HCT116 (cell line): ENCODE data around the gene MYO1E. TPM values are rescaled to one million over a fixed set of nuclear protein-coding genes. Genes with fewer than 3 reads are reported as not detected.

Experiments used
- ATAC-seq: fragments of 200-7000 bp; cut with Tn5 transposase; 2 replicates; pipeline ENCODE4 v1.9.1; 2020; ENCODE audit warnings: mild to moderate bottlenecking, moderate library complexity
- BruUV-seq: library from RNA; stranded (reverse); fragments of 400-500 nt; replicated peaks from 2 replicates; lab custom pipeline; 2021; lab: Mats Ljungman, UMichigan
- CTCF ChIA-PET: fragments of 300-600 bp; sonication (Branson Sonifier 250); formaldehyde crosslinking; loops from one replicate; lab custom pipeline; 2021; ENCODE audit warnings: antibody characterized with exemption; lab: Charles Lee
- POLR2A ChIA-PET: fragments of 300-600, 350-600 bp; sonication (Branson Sonifier 250); formaldehyde crosslinking; loops from one replicate; lab custom pipeline; 2021; ENCODE audit warnings: antibody characterized with exemption; lab: Charles Lee
- RAD21 ChIA-PET, 2 experiments: fragments of 300-600 bp; sonication (Branson Sonifier 250); formaldehyde crosslinking; loops; one replicate each; lab custom pipeline; 2023; ENCODE audit warnings: low total read pairs in 2 of 2; ENCODE audit not compliant: uncharacterized antibody in 2 of 2, unreplicated experiment in 2 of 2, low non-redundant PET in 1 of 2; lab: Charles Lee
- DNase-seq: peaks from one replicate; pipeline ENCODE4 v3.0.0-alpha.2; 2010; ENCODE audit warnings: low read depth, low spot score
- H2AFZ ChIP-seq: fragments of 200-600 bp; shearing (Covaris generic), sonication (generic); 2 replicates; pipeline ENCODE4 v1.6.1; 2017; ENCODE audit warnings: low read depth, mixed run types, mixed read lengths, antibody characterized with exemption, low read length; ENCODE audit not compliant: poor library complexity, severe bottlenecking
- H3K27ac ChIP-seq: 2 replicates; pipeline ENCODE4 v1.5.1; 2012; ENCODE audit warnings: low read depth, low read length
- H3K27me3 ChIP-seq: fragments of 200-600 bp; sonication (generic); 2 replicates; pipeline ENCODE4 v1.6.1; 2016; ENCODE audit warnings: mixed run types, low read length, mixed read lengths; ENCODE audit not compliant: insufficient read depth
- H3K36me3 ChIP-seq, 2 experiments: fragments of 200-500 bp in 1 of 2; fragments of 200-600 bp in 1 of 2; sonication (Bioruptor generic) in 1 of 2; sonication (generic) in 1 of 2; 2 replicates each; pipeline versions ENCODE4 v1.5.1 to v1.6.1; 2014 to 2016; ENCODE audit warnings: low read length in 2 of 2, inconsistent platforms in 1 of 2, mixed read lengths in 1 of 2, mixed run types in 1 of 2; ENCODE audit not compliant: insufficient read depth in 2 of 2, control insufficient read depth in 1 of 2
- H3K4me1 ChIP-seq, 2 experiments: fragments of 200-600 bp in 1 of 2; sonication (generic) in 1 of 2; 2 replicates each; pipeline versions ENCODE4 v1.5.1 to v1.6.1; 2012 to 2017; ENCODE audit warnings: low read length in 2 of 2, inconsistent platforms in 1 of 2, mild to moderate bottlenecking in 1 of 2, mixed read lengths in 1 of 2, mixed run types in 1 of 2, moderate library complexity in 1 of 2; ENCODE audit not compliant: insufficient read depth in 2 of 2, control insufficient read depth in 1 of 2
- H3K4me2 ChIP-seq: fragments of 200-600 bp; sonication (generic); 2 replicates; pipeline ENCODE4 v1.6.1; 2017; ENCODE audit warnings: mixed run types, low read length, mixed read lengths
- H3K4me3 ChIP-seq, 2 experiments: fragments of 200-600 bp in 1 of 2; sonication (generic) in 1 of 2; replicated peaks in 1 of 2; 2 replicates each; pipeline ENCODE4 v1.5.1; 2011 to 2016; ENCODE audit warnings: low read length in 2 of 2, control low read depth in 1 of 2, low read depth in 1 of 2, mild to moderate bottlenecking in 1 of 2, mixed read lengths in 1 of 2, mixed run types in 1 of 2
- H3K79me2 ChIP-seq: fragments of 200-600 bp; sonication (generic); 2 replicates; pipeline ENCODE4 v1.6.1; 2017; ENCODE audit warnings: mild to moderate bottlenecking, mixed run types, low read length, moderate library complexity, mixed read lengths; ENCODE audit not compliant: insufficient read depth
- H3K9ac ChIP-seq: fragments of 200-600 bp; sonication (generic); 2 replicates; pipeline ENCODE4 v1.6.1; 2016; ENCODE audit warnings: low read length, mixed read lengths
- H3K9me2 ChIP-seq: fragments of 200-600 bp; sonication (generic), shearing (Covaris generic); 2 replicates; pipeline ENCODE4 v1.6.1; 2017; ENCODE audit warnings: mixed run types, mild to moderate bottlenecking, moderate library complexity; ENCODE audit not compliant: insufficient read depth
- H3K9me3 ChIP-seq, 2 experiments: fragments of 200-500 bp in 1 of 2; fragments of 200-600 bp in 1 of 2; sonication (Bioruptor generic) in 1 of 2; sonication (generic) in 1 of 2; 2 replicates each; pipeline ENCODE4 v1.6.1; 2014 to 2017; ENCODE audit warnings: low read length in 2 of 2, mixed read lengths in 2 of 2, inconsistent platforms in 1 of 2, low read depth in 1 of 2, mild to moderate bottlenecking in 1 of 2, mixed run types in 1 of 2, moderate library complexity in 1 of 2; ENCODE audit not compliant: control insufficient read depth in 1 of 2, insufficient read depth in 1 of 2
- H4K20me1 ChIP-seq: fragments of 200-600 bp; sonication (generic), shearing (Covaris generic); 2 replicates; pipeline ENCODE4 v1.6.1; 2017; ENCODE audit warnings: mixed run types, mild to moderate bottlenecking, moderate library complexity; ENCODE audit not compliant: insufficient read depth
- CEBPB ChIP-seq: IDR thresholded peaks from 2 replicates; pipeline ENCODE4 v1.6.1; 2012; ENCODE audit warnings: low read depth
- EGR1 ChIP-seq: IDR thresholded peaks from 2 replicates; pipeline ENCODE4 v1.6.1; 2012; ENCODE audit warnings: low read depth
- ELF1 ChIP-seq: IDR thresholded peaks from 2 replicates; pipeline ENCODE4 v1.6.1; 2012; ENCODE audit warnings: low read depth, borderline replicate concordance
- EZH2 ChIP-seq: fragments of 200-600 bp; sonication (generic); IDR thresholded peaks from 2 replicates; pipeline ENCODE4 v1.6.1; 2017; ENCODE audit warnings: antibody characterized with exemption, mixed run types
- EZH2phosphoT487 ChIP-seq: fragments of 200-600 bp; IDR thresholded peaks from 2 replicates; pipeline ENCODE4 v1.6.1; 2018; ENCODE audit warnings: antibody characterized with exemption, borderline replicate concordance
- POLR2A ChIP-seq: IDR thresholded peaks from 2 replicates; pipeline ENCODE4 v1.7.0; 2011; ENCODE audit warnings: borderline replicate concordance; ENCODE audit not compliant: insufficient read depth, insufficient read length; ENCODE audit errors: extremely low read depth
- SIN3A ChIP-seq: IDR thresholded peaks from 2 replicates; pipeline ENCODE4 v1.6.1; 2012; ENCODE audit warnings: low read depth
- YY1 ChIP-seq: IDR thresholded peaks from 2 replicates; pipeline ENCODE4 v1.6.1; 2011; ENCODE audit warnings: low read length, low read depth, moderate library complexity, mild to moderate bottlenecking; ENCODE audit not compliant: insufficient replicate concordance; ENCODE audit errors: extremely low read depth
- ZFX ChIP-seq: fragments of 450-650 bp; IDR thresholded peaks from 2 replicates; pipeline ENCODE4 v1.6.1; 2017
- ZNF274 ChIP-seq: fragments of 200-500 bp; sonication (Bioruptor generic); IDR thresholded peaks from 2 replicates; pipeline ENCODE4 v1.6.1; 2014; ENCODE audit warnings: mild to moderate bottlenecking, low read depth, low read length, inconsistent platforms
- intact Hi-C: fragments of 100-400 bp; cut with micrococcal nuclease; formaldehyde crosslinking; loops from 2 replicates; pipeline ENCODE4 v1.10.0; 2022
- total RNA-seq: library from RNA; stranded (reverse); gene quantifications from one replicate; pipeline ENCODE4 v1.2.1, GENCODE V29; 2021; ENCODE audit not compliant: unreplicated experiment
- TF ChIP-seq, protein P1 (sequence below): IDR thresholded peaks from 2 replicates; pipeline ENCODE4 v1.6.1; 2012; ENCODE audit warnings: low read depth
- TF ChIP-seq, protein P2 (sequence below): IDR thresholded peaks from 2 replicates; pipeline ENCODE4 v1.6.1; 2012
- TF ChIP-seq, protein P3 (sequence below), 3 experiments: fragments of 200-600 bp in 1 of 3; sonication (generic) in 1 of 3; IDR thresholded peaks in 2 of 3; conservative IDR thresholded peaks in 1 of 3; 2 replicates each; pipeline ENCODE4 v1.5.1; 2012 to 2017; ENCODE audit warnings: low read depth in 2 of 3, low read length in 2 of 3, antibody characterized with exemption in 1 of 3, borderline replicate concordance in 1 of 3, control low read depth in 1 of 3, mild to moderate bottlenecking in 1 of 3, mixed read lengths in 1 of 3, mixed run types in 1 of 3, moderate library complexity in 1 of 3; ENCODE audit not compliant: insufficient read depth in 1 of 3

The MYO1E gene
- total RNA-seq, 1 experiment from 2014 or later = 182 TPM

DNA sequence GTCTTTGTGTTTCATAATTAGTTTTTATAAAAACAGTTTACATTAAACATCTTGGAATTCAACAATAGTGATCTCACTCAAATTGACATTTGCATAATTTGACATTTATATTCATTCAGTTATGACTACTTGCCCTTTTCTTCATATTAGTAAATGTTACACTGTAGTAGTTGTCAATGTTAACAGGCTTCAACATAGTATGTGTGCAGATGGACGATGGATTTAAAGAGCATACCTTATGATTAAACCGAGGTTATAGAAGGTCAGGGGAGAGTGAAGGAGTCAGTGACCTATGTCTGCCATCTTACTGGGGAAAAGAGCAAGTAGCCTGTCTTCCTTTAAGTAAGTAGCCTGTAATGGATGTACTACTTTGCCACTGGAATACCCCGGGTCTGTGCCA is 276.2 kb downstream of the MYO1E start:
- CTCF ChIA-PET = no interaction called here
- RAD21 ChIA-PET = no interaction called here
- POLR2A ChIA-PET = interaction anchor here (0.7 kb wide), 1 partner anchor 10 kb away, joined by 3 read pairs; no protein-coding TSS in a partner anchor

More for the DNA sequence above, 276.2 kb downstream of the MYO1E start:
- Histone ChIP-seq H3K4me3 (no peak overlapping the region), H2AFZ (no peak overlapping the region), H3K9me2 (no peaks in the 10 kb centered on the region), H3K9me3 (no peaks in the 10 kb centered on the region), H4K20me1 (peaks cover 2% of the 10 kb centered on the region; the same call in 1 of the 2 replicates), H3K27me3 (no peaks in the 10 kb centered on the region), H3K27ac (no peak overlapping the region), H3K9ac (no peak overlapping the region), H3K79me2 (no peaks in the 10 kb centered on the region), H3K4me2 (no peak overlapping the region), H3K4me1 (no peaks in the 10 kb centered on the region), H3K36me3 (peaks cover 18 to 29% of the 10 kb centered on the region in 2 experiments)
- no peak for ATAC-seq
- intact Hi-C loops = no loop called here
- no peak for DNase-seq
- TF ChIP-seq ELF1 = no peak
- TF ChIP-seq, protein P1, sequence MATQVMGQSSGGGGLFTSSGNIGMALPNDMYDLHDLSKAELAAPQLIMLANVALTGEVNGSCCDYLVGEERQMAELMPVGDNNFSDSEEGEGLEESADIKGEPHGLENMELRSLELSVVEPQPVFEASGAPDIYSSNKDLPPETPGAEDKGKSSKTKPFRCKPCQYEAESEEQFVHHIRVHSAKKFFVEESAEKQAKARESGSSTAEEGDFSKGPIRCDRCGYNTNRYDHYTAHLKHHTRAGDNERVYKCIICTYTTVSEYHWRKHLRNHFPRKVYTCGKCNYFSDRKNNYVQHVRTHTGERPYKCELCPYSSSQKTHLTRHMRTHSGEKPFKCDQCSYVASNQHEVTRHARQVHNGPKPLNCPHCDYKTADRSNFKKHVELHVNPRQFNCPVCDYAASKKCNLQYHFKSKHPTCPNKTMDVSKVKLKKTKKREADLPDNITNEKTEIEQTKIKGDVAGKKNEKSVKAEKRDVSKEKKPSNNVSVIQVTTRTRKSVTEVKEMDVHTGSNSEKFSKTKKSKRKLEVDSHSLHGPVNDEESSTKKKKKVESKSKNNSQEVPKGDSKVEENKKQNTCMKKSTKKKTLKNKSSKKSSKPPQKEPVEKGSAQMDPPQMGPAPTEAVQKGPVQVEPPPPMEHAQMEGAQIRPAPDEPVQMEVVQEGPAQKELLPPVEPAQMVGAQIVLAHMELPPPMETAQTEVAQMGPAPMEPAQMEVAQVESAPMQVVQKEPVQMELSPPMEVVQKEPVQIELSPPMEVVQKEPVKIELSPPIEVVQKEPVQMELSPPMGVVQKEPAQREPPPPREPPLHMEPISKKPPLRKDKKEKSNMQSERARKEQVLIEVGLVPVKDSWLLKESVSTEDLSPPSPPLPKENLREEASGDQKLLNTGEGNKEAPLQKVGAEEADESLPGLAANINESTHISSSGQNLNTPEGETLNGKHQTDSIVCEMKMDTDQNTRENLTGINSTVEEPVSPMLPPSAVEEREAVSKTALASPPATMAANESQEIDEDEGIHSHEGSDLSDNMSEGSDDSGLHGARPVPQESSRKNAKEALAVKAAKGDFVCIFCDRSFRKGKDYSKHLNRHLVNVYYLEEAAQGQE = no peak
- no peak for TF ChIP-seq ZFX
- TF ChIP-seq CEBPB = no peak
- TF ChIP-seq EGR1 = no peak
- TF ChIP-seq, protein P2, sequence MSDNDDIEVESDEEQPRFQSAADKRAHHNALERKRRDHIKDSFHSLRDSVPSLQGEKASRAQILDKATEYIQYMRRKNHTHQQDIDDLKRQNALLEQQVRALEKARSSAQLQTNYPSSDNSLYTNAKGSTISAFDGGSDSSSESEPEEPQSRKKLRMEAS = no peak
- no peak for TF ChIP-seq SIN3A
- no peak for TF ChIP-seq EZH2
- no peak for TF ChIP-seq EZH2phosphoT487
- no peak for TF ChIP-seq POLR2A
- TF ChIP-seq, protein P3, sequence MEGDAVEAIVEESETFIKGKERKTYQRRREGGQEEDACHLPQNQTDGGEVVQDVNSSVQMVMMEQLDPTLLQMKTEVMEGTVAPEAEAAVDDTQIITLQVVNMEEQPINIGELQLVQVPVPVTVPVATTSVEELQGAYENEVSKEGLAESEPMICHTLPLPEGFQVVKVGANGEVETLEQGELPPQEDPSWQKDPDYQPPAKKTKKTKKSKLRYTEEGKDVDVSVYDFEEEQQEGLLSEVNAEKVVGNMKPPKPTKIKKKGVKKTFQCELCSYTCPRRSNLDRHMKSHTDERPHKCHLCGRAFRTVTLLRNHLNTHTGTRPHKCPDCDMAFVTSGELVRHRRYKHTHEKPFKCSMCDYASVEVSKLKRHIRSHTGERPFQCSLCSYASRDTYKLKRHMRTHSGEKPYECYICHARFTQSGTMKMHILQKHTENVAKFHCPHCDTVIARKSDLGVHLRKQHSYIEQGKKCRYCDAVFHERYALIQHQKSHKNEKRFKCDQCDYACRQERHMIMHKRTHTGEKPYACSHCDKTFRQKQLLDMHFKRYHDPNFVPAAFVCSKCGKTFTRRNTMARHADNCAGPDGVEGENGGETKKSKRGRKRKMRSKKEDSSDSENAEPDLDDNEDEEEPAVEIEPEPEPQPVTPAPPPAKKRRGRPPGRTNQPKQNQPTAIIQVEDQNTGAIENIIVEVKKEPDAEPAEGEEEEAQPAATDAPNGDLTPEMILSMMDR (IDR thresholded peaks at IDR 0.05 in 2 of 3, conservative IDR thresholded peaks at IDR 0.05 in 1 of 3; ENCODE audit: borderline replicate concordance in 1 of 3, insufficient read depth in 1 of 3, low read depth in 2 of 3, low read length in 2 of 3) = no peak
- no peak for TF ChIP-seq ZNF274
- TF ChIP-seq YY1 = no peak
- BruUV-seq = no TSS peak
